Testis (tissue), 3 donors: ENCODE measurements around the gene MAN1A2. TPM values are rescaled to one million over a fixed set of nuclear protein-coding genes. Genes with fewer than 3 reads are reported as not detected.

Source experiments
- DNase-seq: peaks from one replicate; pipeline ENCODE4 v3.0.0-alpha.2; 2019
- H3K27ac ChIP-seq, 2 donors: fragments of 200-600 bp; sonication (generic); one replicate each; pipeline ENCODE4 v1.5.1; 2019
- H3K27me3 ChIP-seq: fragments of 200-600 bp; sonication (generic); one replicate; pipeline ENCODE4 v1.5.1; 2019
- H3K36me3 ChIP-seq: fragments of 200-600 bp; sonication (generic); one replicate; pipeline ENCODE4 v1.5.1; 2017; ENCODE audit warnings: low read depth; ENCODE audit errors: missing control alignments
- H3K4me1 ChIP-seq: fragments of 200-600 bp; sonication (generic); one replicate; pipeline ENCODE4 v1.5.1; 2019
- H3K4me3 ChIP-seq, 2 donors: fragments of 200-600 bp; sonication (generic); one replicate each; pipeline ENCODE4 v1.5.1; 2017 to 2019
- H3K9me3 ChIP-seq: fragments of 200-600 bp; sonication (generic); one replicate; pipeline ENCODE4 v1.5.1; 2017
- POLR2A ChIP-seq: fragments of 450-650 bp; IDR thresholded peaks from one replicate; pipeline ENCODE4 v1.6.1; 2017; ENCODE audit warnings: antibody characterized with exemption, mild to moderate bottlenecking, moderate library complexity
- WGBS, 2 donors: methylation state at CpG; one replicate each; pipeline ENCODE4 v1.1.5; 2018; 5-methylcytosine and 5-hydroxymethylcytosine counted together
- intact Hi-C: fragments of 100-400 bp; cut with DNase I; formaldehyde crosslinking; loops from one replicate; pipeline ENCODE4 v1.15.1; 2023; ENCODE audit warnings: low total_unique reads
- polyA plus RNA-seq: library from polyadenylated mRNA; stranded (reverse); fragments of 350-450 nt; fragmentation: Illumina TruSeq; extraction: RNeasy Lipid Tissue Mini Kit (QIAGEN cat#74804); gene quantifications from one replicate; pipeline ENCODE4 v1.2.3, GENCODE V29; 2014; ENCODE audit warnings: low read depth, low replicate concordance; ENCODE audit not compliant: insufficient read depth
- total RNA-seq, 2 donors: library from RNA; depleted of rRNA; stranded (reverse); fragments of >200 nt; gene quantifications; one replicate each; pipeline ENCODE4 v1.2.3, GENCODE V29; 2016
- TF ChIP-seq, protein P1 (sequence below), 3 experiments: fragments of 450-650 bp in 2 of 3; fragments of 200-600 bp in 1 of 3; sonication (generic) in 1 of 3; IDR thresholded peaks; one replicate each; pipeline ENCODE4 v1.5.1; 2016 to 2019; ENCODE audit warnings: antibody characterized with exemption in 3 of 3, mild to moderate bottlenecking in 2 of 3, moderate library complexity in 1 of 3

Gene MAN1A2
- total and polyA plus RNA-seq, 3 donors from 2014 or later, result 15.0 to 69.5 (median 64.3) TPM

GRCh38 chr1:117389284-117389683, 22.0 kb downstream of the MAN1A2 start:
- H3K27me3 ChIP-seq, result no peaks in the 10 kb centered on the region
- no peak for DNase-seq
- no peak overlapping the region for H3K4me3 ChIP-seq
- no peaks in the 10 kb centered on the region for H3K9me3 ChIP-seq
- WGBS, 2 donors, result 88 to 92% methylated on average over 3 of the region's 3 CpGs
- H3K27ac ChIP-seq, result no peak overlapping the region
- TF ChIP-seq POLR2A, result no peak
- intact Hi-C loops, result no loop called here
- H3K4me1 ChIP-seq, result peaks cover 10% of the 10 kb centered on the region
- H3K36me3 ChIP-seq, result no peaks in the 10 kb centered on the region

DNA sequence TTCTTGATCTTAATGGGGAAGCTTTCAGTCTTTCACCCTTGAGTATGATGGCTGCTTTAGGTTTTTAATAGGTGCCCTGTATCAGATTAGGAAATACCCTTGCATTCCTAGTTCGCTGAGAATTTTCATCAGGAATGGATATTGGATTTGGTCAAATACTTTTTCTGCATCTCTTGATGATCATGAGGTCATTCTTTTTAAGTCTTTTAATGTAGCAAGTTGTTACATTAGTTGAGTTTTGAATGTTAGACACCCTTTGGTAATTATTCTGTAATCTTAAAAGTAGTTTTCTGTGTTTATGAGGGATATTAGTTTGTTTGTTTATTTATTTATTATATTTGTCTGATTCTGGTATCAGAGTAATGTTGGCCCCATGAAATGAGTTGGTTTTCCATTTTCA, 22.5 kb downstream of the MAN1A2 start:
- Histone ChIP-seq H3K4me1 (peaks cover 10% of the 10 kb centered on the region), H3K27ac (no peak overlapping the region), H3K9me3 (no peaks in the 10 kb centered on the region), H3K4me3 (no peak overlapping the region), H3K36me3 (no peaks in the 10 kb centered on the region), H3K27me3 (no peaks in the 10 kb centered on the region)
- 80 to 88% methylated on average over 1 of the region's 1 CpG for WGBS, 2 donors
- intact Hi-C loops, result no loop called here
- no peak for DNase-seq
- TF ChIP-seq, protein P1, sequence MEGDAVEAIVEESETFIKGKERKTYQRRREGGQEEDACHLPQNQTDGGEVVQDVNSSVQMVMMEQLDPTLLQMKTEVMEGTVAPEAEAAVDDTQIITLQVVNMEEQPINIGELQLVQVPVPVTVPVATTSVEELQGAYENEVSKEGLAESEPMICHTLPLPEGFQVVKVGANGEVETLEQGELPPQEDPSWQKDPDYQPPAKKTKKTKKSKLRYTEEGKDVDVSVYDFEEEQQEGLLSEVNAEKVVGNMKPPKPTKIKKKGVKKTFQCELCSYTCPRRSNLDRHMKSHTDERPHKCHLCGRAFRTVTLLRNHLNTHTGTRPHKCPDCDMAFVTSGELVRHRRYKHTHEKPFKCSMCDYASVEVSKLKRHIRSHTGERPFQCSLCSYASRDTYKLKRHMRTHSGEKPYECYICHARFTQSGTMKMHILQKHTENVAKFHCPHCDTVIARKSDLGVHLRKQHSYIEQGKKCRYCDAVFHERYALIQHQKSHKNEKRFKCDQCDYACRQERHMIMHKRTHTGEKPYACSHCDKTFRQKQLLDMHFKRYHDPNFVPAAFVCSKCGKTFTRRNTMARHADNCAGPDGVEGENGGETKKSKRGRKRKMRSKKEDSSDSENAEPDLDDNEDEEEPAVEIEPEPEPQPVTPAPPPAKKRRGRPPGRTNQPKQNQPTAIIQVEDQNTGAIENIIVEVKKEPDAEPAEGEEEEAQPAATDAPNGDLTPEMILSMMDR (IDR thresholded peaks at IDR 0.05), result no peak

GRCh38 chr1:117392771-117393170, 25.5 kb downstream of the MAN1A2 start:
- intact Hi-C loops, result no loop called here
- DNase-seq, result no peak
- no peak for TF ChIP-seq POLR2A
- TF ChIP-seq, protein P1 (IDR thresholded peaks at IDR 0.05), result no peak
- H3K27me3 ChIP-seq, result no peaks in the 10 kb centered on the region
- WGBS, 2 donors, result 24 to 38% methylated on average over 1 of the region's 1 CpG
- H3K9me3 ChIP-seq, result no peaks in the 10 kb centered on the region
- peak overlapping the region in 1 of 2 donors; percentile 29 for H3K27ac ChIP-seq
- no peaks in the 10 kb centered on the region for H3K36me3 ChIP-seq
- H3K4me3 ChIP-seq, result no peak overlapping the region
- peaks cover 14% of the 10 kb centered on the region for H3K4me1 ChIP-seq

DNA sequence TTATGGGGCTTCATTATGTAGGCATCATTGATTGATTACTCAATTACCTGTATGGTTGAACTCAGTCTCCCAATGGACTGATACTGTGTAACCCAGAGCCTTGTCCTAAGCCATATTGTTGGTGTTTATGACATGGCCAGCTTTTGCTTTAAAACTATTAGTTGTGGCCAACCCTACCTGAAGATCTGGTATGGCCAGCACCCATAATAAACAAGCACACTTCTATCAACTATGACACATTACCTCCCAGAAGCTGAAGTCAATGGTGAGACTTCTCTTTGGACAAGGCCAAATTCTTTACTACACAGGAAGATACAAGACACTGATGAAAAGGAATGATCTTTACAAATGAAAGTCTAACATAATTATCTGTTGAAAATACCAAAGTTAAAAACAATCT, 28.8 kb downstream of the MAN1A2 start:
- TF ChIP-seq, protein P1 (IDR thresholded peaks at IDR 0.05), result no peak
- no peak for TF ChIP-seq POLR2A
- Histone ChIP-seq H3K4me1 (peaks cover 14% of the 10 kb centered on the region), H3K27ac (no peak overlapping the region), H3K36me3 (no peaks in the 10 kb centered on the region), H3K4me3 (no peak overlapping the region), H3K27me3 (no peaks in the 10 kb centered on the region), H3K9me3 (no peaks in the 10 kb centered on the region)
- intact Hi-C loops, result no loop called here
- no peak for DNase-seq

DNA sequence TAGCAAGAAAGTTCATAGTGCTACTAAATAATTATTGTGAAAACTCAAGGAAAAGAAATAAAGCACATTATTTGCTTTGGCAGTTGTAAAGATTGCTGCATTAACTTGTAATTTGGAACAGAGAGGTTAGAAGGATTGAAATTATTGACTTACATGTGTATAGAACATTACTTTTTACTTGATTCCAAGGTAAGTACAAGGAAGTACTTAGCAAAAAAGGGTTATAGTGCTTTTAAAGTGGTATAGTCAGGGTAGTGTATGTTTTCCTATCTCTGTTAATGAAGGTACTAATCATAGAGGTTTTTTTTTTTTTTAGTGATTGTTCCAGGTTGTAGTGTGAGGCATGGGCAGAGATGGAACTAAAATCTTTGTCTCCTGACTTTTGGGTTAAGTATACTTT, 29.4 kb downstream of the MAN1A2 start:
- intact Hi-C loops, result no loop called here
- H3K36me3 ChIP-seq, result no peaks in the 10 kb centered on the region
- no peaks in the 10 kb centered on the region for H3K9me3 ChIP-seq
- H3K4me1 ChIP-seq, result peaks cover 14% of the 10 kb centered on the region
- TF ChIP-seq POLR2A, result no peak
- TF ChIP-seq, protein P1 (IDR thresholded peaks at IDR 0.05), result no peak
- DNase-seq, result no peak
- H3K4me3 ChIP-seq, result no peak overlapping the region
- no peaks in the 10 kb centered on the region for H3K27me3 ChIP-seq
- no peak overlapping the region for H3K27ac ChIP-seq
